Measurements from ENCODE around the gene CDH1. TPM values are rescaled to one million over a fixed set of nuclear protein-coding genes. Genes with fewer than 3 reads are reported as not detected.

Gene CDH1
- total and polyA plus RNA-seq, 2 experiments from 2014 or later = 64.1 to 142 TPM

DNA sequence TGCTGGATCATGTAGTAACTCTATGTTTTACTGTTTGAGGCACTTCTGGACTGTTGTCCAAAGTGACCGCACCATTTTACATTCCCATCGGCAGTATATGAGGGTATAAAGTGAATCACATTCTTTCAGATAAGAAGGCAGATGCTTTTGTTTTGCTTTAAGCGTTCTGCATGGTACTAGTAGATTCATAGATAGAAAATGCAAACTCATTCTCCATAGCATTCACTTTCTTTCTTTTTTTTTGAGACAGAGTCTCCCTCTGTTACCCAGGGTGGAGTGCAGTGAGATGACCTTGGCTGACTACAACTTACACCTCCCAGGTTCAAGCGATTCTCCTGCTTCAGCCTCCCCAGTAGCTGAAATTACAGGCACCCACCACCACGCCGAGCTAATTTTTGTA, 146.6 kb downstream of the CDH1 start:
- peaks cover 16% of the 10 kb centered on the region for H3K36me3 ChIP-seq (ENCODE audit: insufficient read depth)
- no peaks in the 10 kb centered on the region for H3K9me3 Mint-ChIP-seq
- ATAC-seq (no peak), DNase-seq (ENCODE audit: low spot score) (no peak)
- H3K4me1 Mint-ChIP-seq = peaks cover 9% of the 10 kb centered on the region; the same call in 2 of the 3 replicates
- H3K27ac Mint-ChIP-seq = no peak overlapping the region
- H3K79me2 ChIP-seq (replicated peaks; ENCODE audit: insufficient read depth) = no peaks in the 10 kb centered on the region
- peaks cover 3% of the 10 kb centered on the region for H3K27me3 Mint-ChIP-seq (ENCODE audit: insufficient read depth, low read depth, poor library complexity)
- H3K4me3 Mint-ChIP-seq = no peak overlapping the region
- no peak overlapping the region for H2AFZ ChIP-seq
- H3K9me2 ChIP-seq (ENCODE audit: insufficient read depth) = no peaks in the 10 kb centered on the region
- no peaks in the 10 kb centered on the region for H4K20me1 ChIP-seq (replicated peaks; ENCODE audit: insufficient read depth)
- H3F3A ChIP-seq (replicated peaks; ENCODE audit: low read depth) = no peaks in the 10 kb centered on the region
- no peak overlapping the region for H3K4me2 ChIP-seq
- H3K36me3 Mint-ChIP-seq (ENCODE audit: low read depth) = peaks cover 4% of the 10 kb centered on the region; the same call in 2 of the 3 replicates
- no peak overlapping the region for H3K4me3 ChIP-seq
- no peaks in the 10 kb centered on the region for H3K4me1 ChIP-seq (ENCODE audit: insufficient read depth)
- no peaks in the 10 kb centered on the region for H3K27me3 ChIP-seq (ENCODE audit: insufficient read depth)
- TF ChIP-seq JUNB (IDR thresholded peaks at IDR 0.05; ENCODE audit: unreplicated experiment) (no peak), NANOG (IDR thresholded peaks at IDR 0.05; ENCODE audit: borderline replicate concordance) (no peak), EZH2phosphoT487 (IDR thresholded peaks at IDR 0.05; ENCODE audit: unreplicated experiment) (no peak), ZNF114 (CRISPR knock-in tag; IDR thresholded peaks at IDR 0.05) (no peak), EZH2 (IDR thresholded peaks at IDR 0.05; ENCODE audit: low read depth, unreplicated experiment) (no peak), CREB1 (CRISPR knock-in tag; IDR thresholded peaks at IDR 0.05; ENCODE audit: low read depth) (no peak), ZNF331 (CRISPR knock-in tag; IDR thresholded peaks at IDR 0.05; ENCODE audit: low read depth) (no peak), STAT1 (IDR thresholded peaks at IDR 0.05; ENCODE audit: unreplicated experiment) (no peak), POLR2AphosphoS5 (IDR thresholded peaks at IDR 0.05; ENCODE audit: low read depth) (no peak)
- TF ChIP-seq, protein P1, sequence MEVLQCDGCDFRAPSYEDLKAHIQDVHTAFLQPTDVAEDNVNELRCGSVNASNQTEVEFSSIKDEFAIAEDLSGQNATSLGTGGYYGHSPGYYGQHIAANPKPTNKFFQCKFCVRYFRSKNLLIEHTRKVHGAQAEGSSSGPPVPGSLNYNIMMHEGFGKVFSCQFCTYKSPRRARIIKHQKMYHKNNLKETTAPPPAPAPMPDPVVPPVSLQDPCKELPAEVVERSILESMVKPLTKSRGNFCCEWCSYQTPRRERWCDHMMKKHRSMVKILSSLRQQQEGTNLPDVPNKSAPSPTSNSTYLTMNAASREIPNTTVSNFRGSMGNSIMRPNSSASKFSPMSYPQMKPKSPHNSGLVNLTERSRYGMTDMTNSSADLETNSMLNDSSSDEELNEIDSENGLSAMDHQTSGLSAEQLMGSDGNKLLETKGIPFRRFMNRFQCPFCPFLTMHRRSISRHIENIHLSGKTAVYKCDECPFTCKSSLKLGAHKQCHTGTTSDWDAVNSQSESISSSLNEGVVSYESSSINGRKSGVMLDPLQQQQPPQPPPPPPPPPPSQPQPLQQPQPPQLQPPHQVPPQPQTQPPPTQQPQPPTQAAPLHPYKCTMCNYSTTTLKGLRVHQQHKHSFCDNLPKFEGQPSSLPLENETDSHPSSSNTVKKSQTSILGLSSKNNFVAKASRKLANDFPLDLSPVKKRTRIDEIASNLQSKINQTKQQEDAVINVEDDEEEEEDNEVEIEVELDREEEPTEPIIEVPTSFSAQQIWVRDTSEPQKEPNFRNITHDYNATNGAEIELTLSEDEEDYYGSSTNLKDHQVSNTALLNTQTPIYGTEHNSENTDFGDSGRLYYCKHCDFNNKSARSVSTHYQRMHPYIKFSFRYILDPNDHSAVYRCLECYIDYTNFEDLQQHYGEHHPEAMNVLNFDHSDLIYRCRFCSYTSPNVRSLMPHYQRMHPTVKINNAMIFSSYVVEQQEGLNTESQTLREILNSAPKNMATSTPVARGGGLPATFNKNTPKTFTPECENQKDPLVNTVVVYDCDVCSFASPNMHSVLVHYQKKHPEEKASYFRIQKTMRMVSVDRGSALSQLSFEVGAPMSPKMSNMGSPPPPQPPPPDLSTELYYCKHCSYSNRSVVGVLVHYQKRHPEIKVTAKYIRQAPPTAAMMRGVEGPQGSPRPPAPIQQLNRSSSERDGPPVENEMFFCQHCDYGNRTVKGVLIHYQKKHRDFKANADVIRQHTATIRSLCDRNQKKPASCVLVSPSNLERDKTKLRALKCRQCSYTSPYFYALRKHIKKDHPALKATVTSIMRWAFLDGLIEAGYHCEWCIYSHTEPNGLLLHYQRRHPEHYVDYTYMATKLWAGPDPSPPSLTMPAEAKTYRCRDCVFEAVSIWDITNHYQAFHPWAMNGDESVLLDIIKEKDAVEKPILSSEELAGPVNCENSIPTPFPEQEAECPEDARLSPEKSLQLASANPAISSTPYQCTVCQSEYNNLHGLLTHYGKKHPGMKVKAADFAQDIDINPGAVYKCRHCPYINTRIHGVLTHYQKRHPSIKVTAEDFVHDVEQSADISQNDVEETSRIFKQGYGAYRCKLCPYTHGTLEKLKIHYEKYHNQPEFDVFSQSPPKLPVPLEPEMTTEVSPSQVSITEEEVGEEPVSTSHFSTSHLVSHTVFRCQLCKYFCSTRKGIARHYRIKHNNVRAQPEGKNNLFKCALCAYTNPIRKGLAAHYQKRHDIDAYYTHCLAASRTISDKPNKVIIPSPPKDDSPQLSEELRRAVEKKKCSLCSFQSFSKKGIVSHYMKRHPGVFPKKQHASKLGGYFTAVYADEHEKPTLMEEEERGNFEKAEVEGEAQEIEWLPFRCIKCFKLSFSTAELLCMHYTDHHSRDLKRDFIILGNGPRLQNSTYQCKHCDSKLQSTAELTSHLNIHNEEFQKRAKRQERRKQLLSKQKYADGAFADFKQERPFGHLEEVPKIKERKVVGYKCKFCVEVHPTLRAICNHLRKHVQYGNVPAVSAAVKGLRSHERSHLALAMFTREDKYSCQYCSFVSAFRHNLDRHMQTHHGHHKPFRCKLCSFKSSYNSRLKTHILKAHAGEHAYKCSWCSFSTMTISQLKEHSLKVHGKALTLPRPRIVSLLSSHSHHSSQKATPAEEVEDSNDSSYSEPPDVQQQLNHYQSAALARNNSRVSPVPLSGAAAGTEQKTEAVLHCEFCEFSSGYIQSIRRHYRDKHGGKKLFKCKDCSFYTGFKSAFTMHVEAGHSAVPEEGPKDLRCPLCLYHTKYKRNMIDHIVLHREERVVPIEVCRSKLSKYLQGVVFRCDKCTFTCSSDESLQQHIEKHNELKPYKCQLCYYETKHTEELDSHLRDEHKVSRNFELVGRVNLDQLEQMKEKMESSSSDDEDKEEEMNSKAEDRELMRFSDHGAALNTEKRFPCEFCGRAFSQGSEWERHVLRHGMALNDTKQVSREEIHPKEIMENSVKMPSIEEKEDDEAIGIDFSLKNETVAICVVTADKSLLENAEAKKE (CRISPR knock-in tag; IDR thresholded peaks at IDR 0.05) = no peak
- TF ChIP-seq, protein P2, sequence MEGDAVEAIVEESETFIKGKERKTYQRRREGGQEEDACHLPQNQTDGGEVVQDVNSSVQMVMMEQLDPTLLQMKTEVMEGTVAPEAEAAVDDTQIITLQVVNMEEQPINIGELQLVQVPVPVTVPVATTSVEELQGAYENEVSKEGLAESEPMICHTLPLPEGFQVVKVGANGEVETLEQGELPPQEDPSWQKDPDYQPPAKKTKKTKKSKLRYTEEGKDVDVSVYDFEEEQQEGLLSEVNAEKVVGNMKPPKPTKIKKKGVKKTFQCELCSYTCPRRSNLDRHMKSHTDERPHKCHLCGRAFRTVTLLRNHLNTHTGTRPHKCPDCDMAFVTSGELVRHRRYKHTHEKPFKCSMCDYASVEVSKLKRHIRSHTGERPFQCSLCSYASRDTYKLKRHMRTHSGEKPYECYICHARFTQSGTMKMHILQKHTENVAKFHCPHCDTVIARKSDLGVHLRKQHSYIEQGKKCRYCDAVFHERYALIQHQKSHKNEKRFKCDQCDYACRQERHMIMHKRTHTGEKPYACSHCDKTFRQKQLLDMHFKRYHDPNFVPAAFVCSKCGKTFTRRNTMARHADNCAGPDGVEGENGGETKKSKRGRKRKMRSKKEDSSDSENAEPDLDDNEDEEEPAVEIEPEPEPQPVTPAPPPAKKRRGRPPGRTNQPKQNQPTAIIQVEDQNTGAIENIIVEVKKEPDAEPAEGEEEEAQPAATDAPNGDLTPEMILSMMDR (conservative IDR thresholded peaks at IDR 0.05; ENCODE audit: low read depth in 2 of 2) = no peak
- TF ChIP-seq, protein P3, sequence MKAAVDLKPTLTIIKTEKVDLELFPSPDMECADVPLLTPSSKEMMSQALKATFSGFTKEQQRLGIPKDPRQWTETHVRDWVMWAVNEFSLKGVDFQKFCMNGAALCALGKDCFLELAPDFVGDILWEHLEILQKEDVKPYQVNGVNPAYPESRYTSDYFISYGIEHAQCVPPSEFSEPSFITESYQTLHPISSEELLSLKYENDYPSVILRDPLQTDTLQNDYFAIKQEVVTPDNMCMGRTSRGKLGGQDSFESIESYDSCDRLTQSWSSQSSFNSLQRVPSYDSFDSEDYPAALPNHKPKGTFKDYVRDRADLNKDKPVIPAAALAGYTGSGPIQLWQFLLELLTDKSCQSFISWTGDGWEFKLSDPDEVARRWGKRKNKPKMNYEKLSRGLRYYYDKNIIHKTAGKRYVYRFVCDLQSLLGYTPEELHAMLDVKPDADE (IDR thresholded peaks at IDR 0.05) = no peak
- TF ChIP-seq, protein P4, sequence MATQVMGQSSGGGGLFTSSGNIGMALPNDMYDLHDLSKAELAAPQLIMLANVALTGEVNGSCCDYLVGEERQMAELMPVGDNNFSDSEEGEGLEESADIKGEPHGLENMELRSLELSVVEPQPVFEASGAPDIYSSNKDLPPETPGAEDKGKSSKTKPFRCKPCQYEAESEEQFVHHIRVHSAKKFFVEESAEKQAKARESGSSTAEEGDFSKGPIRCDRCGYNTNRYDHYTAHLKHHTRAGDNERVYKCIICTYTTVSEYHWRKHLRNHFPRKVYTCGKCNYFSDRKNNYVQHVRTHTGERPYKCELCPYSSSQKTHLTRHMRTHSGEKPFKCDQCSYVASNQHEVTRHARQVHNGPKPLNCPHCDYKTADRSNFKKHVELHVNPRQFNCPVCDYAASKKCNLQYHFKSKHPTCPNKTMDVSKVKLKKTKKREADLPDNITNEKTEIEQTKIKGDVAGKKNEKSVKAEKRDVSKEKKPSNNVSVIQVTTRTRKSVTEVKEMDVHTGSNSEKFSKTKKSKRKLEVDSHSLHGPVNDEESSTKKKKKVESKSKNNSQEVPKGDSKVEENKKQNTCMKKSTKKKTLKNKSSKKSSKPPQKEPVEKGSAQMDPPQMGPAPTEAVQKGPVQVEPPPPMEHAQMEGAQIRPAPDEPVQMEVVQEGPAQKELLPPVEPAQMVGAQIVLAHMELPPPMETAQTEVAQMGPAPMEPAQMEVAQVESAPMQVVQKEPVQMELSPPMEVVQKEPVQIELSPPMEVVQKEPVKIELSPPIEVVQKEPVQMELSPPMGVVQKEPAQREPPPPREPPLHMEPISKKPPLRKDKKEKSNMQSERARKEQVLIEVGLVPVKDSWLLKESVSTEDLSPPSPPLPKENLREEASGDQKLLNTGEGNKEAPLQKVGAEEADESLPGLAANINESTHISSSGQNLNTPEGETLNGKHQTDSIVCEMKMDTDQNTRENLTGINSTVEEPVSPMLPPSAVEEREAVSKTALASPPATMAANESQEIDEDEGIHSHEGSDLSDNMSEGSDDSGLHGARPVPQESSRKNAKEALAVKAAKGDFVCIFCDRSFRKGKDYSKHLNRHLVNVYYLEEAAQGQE (IDR thresholded peaks at IDR 0.05; ENCODE audit: unreplicated experiment) = no peak
- H3K27ac ChIP-seq (ENCODE audit: low read depth) = no peak overlapping the region

All from GM23338 (cell line).